SH-SY5Y (cell line): ENCODE measurements around the gene ARSJ.

Experiments
- GATA2 ChIP-seq: IDR thresholded peaks from 2 replicates; pipeline ENCODE4 v1.6.1; 2011; ENCODE audit warnings: mild to moderate bottlenecking, low read depth, low read length
- GATA3 ChIP-seq: IDR thresholded peaks from 2 replicates; pipeline ENCODE4 v1.6.1; 2011; ENCODE audit warnings: low read depth, mild to moderate bottlenecking, low read length, moderate library complexity

DNA sequence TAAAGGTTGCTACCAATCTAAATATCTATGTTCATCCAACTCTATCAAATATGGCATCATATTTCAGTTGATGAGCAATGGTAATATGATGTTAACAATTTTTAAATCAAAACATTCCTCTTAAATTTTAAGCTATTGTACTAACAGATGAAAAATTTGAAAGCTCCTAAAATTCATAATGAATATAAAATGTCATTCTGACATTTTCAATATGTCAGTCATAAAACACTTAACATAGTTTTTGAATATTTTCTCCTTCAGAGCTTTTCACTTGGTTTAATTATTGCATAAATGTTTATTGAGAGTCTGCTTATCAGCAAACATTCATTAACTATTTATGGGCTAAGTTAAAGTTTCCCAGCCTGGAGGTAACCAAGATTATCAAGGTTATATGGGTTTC, 11.8 kb downstream of the ARSJ start:
- TF ChIP-seq GATA2 (no peak), GATA3 (no peak)
